ENCODE measurements around the gene UFC1.
A peak's percentile ranks its signal among the peaks of the same experiment; 100 is the strongest.
"Not testable (repeated sequence)": the region's sequence is repeated elsewhere in the genome, so short reads cannot be mapped to it uniquely, and the experiment has no call there.

Gene UFC1

DNA sequence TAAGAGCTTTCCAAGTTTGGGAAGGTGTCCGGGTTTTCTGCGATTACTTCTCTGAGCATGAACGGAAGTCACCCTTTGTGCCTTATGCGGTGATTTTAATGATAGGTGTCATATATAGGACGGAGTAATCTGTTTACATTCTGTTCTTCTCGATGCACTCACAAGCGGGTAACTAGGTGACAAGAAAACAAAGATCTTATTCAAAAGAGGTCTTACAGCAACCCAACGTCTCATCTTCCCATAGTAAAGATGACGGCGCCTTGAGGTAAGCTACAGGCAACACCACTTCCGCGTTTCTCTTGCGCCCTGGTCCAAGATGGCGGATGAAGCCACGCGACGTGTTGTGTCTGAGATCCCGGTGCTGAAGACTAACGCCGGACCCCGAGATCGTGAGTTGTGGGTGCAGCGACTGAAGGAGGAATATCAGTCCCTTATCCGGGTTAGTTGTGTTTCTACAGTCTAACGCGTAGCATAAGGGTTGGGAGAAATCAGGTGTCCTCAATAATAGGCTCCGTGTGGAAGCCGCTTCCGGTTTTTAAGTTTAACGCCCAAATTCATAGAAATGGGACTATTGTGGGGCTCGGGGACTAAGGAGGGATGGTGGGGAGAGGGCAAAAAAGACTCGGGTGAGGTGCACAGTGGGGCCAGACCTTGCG lies at the start of gene UFC1:
UFC1 (plus strand) TSS at position 297 of the 656 bp plus-strand sequence; CDS start at position 317, 20 bp downstream.
- Histone ChIP-seq H3K27ac (peak within 1 kb of the TSS; percentile 93 to 99 (median 96)), H3K9ac (peak within 1 kb of the TSS; percentile 91 to 98 (median 95))

DNA sequence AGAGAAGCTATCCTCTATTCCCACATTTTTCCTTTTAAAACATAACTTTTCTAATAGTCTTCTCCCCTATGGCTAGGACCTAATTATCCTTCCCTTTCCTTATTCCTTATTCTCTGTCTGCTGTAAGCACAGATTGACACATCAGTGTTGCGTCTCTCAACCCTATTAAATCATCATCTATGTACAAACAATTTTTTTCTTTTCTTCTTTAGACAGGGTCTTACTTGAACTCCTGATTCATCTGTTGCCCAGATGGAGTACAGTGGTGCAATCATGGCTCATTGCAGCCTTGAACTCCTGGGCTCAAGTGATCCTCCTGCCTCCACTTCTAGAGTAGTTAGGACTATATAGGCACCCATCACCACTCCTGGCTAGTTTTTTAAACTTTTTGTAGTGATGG lies 47.3 kb upstream of the UFC1 start:
- TF ChIP-seq Cebpa-rat (IDR thresholded peaks at IDR 0.05): no peak
- Histone ChIP-seq H3K9ac (no peak overlapping the region), H3K27me3 (no peaks in the 10 kb centered on the region), H4K20me1 (peaks cover 67 to 100% (median 99%) of the 10 kb centered on the region in 11 experiments; a peak in 21 of 22 replicates), H3K9me3 (replicated peaks in 1 of 11) (no peaks in the 10 kb centered on the region), H3K4me3 (no peak overlapping the region), H3K36me3 (peaks cover 47 to 100% (median 86%) of the 10 kb centered on the region in 11 experiments), H3K27ac (no peak overlapping the region), H3K4me2 (no peak overlapping the region), H3K4me1 (peaks cover 0 to 9% (median 6%) of the 10 kb centered on the region in 10 experiments; a peak in 15 of 20 replicates)

More for the DNA sequence above, at the start of gene UFC1:
- TF ChIP-seq Cebpa-rat (IDR thresholded peaks at IDR 0.05): no peak
- H3K4me3 ChIP-seq: peak within 1 kb of the TSS; percentile 69 to 89 (median 83)
- H3K27me3 ChIP-seq: no peaks in the 10 kb centered on the region
- H3K9me3 ChIP-seq (replicated peaks in 1 of 11): no peaks in the 10 kb centered on the region
- H3K36me3 ChIP-seq: peaks cover 21 to 33% (median 25%) of the 10 kb centered on the region in 11 experiments
- no peaks in the 10 kb centered on the region for H4K20me1 ChIP-seq
- H3K4me2 ChIP-seq: peak within 1 kb of the TSS; percentile 85 to 92 (median 86)
- H3K4me1 ChIP-seq: peaks cover 21 to 36% (median 29%) of the 10 kb centered on the region in 10 experiments

DNA sequence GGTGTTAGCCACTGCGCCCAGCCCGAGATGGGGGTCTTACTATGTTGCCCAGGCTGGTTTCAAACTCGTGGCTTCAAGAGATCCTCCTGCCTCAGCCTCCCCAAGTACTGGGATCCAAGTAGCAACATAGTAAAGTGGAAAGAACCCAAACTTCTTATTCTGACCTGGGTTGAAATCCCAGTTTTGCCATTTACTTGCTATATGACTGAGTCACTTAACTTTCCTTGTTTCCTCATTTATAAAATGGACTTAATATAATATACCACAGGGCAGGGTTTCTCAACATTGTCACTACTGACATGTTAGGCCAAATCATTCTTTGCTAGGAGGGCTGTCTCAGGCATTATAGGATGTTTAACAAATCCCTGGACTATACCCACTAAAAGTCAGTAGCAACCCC lies 42.7 kb upstream of the UFC1 start:
- peak overlapping the region in 7 of 11 experiments; percentile 29 to 98 (median 73); a peak in 14 of 22 replicates for H3K4me2 ChIP-seq

DNA sequence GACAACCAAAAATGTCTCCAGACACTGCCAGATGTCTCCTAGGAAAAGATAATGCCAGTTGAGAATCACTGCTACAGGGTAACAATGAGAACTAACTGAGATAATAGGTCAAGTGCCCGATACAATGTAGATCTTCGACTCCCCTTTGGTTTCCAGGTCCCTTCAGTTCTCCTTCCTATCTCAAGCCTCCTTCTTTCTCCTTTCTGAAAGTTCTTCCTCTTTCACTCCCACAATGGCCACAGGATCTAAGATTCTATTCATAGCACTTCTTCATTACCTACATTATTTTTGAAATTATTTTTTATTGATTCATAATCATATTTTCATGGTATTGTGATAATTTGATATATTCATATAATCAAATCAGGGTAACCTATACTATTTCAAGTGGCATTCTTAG lies 42.3 kb upstream of the UFC1 start:
- no peak overlapping the region; a peak in 1 of 22 replicates for H3K9ac ChIP-seq
- peaks cover 79 to 100% (median 99%) of the 10 kb centered on the region in 11 experiments; a peak in 21 of 22 replicates for H4K20me1 ChIP-seq
- H3K27me3 ChIP-seq: no peaks in the 10 kb centered on the region
- H3K36me3 ChIP-seq: peaks cover 24 to 97% (median 74%) of the 10 kb centered on the region in 11 experiments
- H3K4me2 ChIP-seq: peak overlapping the region in 8 of 11 experiments; percentile 2 to 98 (median 68); a peak in 14 of 22 replicates
- H3K27ac ChIP-seq: peak overlapping the region in 1 of 11 experiments; percentile 34; a peak in 1 of 22 replicates
- peaks cover 33 to 60% (median 56%) of the 10 kb centered on the region in 10 experiments for H3K4me1 ChIP-seq
- no peak overlapping the region for H3K4me3 ChIP-seq
- no peak for TF ChIP-seq Cebpa-rat (IDR thresholded peaks at IDR 0.05)
- no peaks in the 10 kb centered on the region for H3K9me3 ChIP-seq (replicated peaks in 1 of 11)

More for the DNA sequence above, 42.7 kb upstream of the UFC1 start:
- no peaks in the 10 kb centered on the region for H3K9me3 ChIP-seq (replicated peaks in 1 of 11)
- H3K27ac ChIP-seq: peak overlapping the region in 1 of 11 experiments; percentile 34; a peak in 1 of 22 replicates
- no peak for TF ChIP-seq Cebpa-rat (IDR thresholded peaks at IDR 0.05)
- H3K4me1 ChIP-seq: peaks cover 29 to 55% (median 52%) of the 10 kb centered on the region in 10 experiments
- H3K9ac ChIP-seq: no peak overlapping the region
- H3K4me3 ChIP-seq: no peak overlapping the region
- peaks cover 80 to 100% (median 99%) of the 10 kb centered on the region in 11 experiments; a peak in 21 of 22 replicates for H4K20me1 ChIP-seq
- H3K27me3 ChIP-seq: no peaks in the 10 kb centered on the region
- H3K36me3 ChIP-seq: peaks cover 27 to 97% (median 73%) of the 10 kb centered on the region in 11 experiments

DNA sequence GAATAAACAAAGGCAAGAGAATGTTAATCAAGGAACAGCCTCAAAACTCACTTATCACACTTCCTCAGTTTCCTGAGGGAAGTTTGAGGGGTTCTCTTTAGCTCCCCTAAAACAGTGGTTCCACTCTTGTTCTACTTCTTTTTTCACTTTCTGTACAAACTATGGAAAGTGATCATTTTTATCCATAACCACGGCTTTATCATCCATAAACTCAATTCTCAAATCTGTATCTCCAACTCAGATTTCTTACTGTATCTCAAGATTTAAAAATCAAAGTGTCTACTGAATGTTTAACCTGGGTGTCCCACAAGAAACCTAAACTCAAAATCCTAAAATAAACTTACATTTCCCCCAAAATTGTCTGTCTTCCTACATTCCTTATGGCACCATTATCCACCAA lies 39.9 kb upstream of the UFC1 start:
- H3K27ac ChIP-seq: no peak overlapping the region
- H3K9me3 ChIP-seq (replicated peaks in 1 of 11): no peaks in the 10 kb centered on the region
- no peak for TF ChIP-seq Cebpa-rat (IDR thresholded peaks at IDR 0.05)
- H3K4me2 ChIP-seq: peak overlapping the region; percentile 7 to 99 (median 91); a peak in 14 of 22 replicates
- no peak overlapping the region for H3K4me3 ChIP-seq
- no peak overlapping the region for H3K9ac ChIP-seq
- H3K36me3 ChIP-seq: peaks cover 14 to 77% (median 53%) of the 10 kb centered on the region in 11 experiments
- H3K4me1 ChIP-seq: peaks cover 45 to 71% (median 67%) of the 10 kb centered on the region in 10 experiments
- H3K27me3 ChIP-seq: no peaks in the 10 kb centered on the region
- H4K20me1 ChIP-seq: peaks cover 69 to 82% (median 79%) of the 10 kb centered on the region in 11 experiments; a peak in 21 of 22 replicates

DNA sequence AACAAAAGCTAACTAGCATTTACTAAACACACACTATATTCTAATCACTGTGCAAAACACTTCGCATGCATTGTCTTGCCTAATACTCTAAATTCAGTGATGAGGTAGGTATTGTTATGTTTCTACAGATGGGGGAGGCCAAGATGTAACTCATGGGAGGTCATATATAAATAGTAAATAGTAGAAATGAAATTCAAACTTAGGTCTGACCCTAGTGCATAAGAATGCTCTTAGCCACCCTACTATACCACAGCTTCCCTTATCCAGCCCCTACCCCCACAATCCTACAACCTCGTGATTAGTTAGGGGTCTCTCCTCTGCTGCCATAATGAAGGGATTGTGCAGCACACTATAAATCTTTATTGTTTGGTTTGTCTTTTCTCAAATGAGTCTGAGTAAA lies 39.2 kb upstream of the UFC1 start:
- Histone ChIP-seq H4K20me1 (peaks cover 64 to 76% (median 72%) of the 10 kb centered on the region in 11 experiments; a peak in 21 of 22 replicates), H3K4me2 (peak overlapping the region; percentile 81 to 99 (median 93); a peak in 20 of 22 replicates), H3K27ac (no peak overlapping the region), H3K4me1 (peaks cover 52 to 78% (median 73%) of the 10 kb centered on the region in 10 experiments), H3K4me3 (no peak overlapping the region), H3K36me3 (peaks cover 9 to 70% (median 46%) of the 10 kb centered on the region in 11 experiments), H3K9me3 (replicated peaks in 1 of 11) (no peaks in the 10 kb centered on the region), H3K9ac (no peak overlapping the region), H3K27me3 (no peaks in the 10 kb centered on the region)
- TF ChIP-seq Cebpa-rat (IDR thresholded peaks at IDR 0.05): no peak

DNA sequence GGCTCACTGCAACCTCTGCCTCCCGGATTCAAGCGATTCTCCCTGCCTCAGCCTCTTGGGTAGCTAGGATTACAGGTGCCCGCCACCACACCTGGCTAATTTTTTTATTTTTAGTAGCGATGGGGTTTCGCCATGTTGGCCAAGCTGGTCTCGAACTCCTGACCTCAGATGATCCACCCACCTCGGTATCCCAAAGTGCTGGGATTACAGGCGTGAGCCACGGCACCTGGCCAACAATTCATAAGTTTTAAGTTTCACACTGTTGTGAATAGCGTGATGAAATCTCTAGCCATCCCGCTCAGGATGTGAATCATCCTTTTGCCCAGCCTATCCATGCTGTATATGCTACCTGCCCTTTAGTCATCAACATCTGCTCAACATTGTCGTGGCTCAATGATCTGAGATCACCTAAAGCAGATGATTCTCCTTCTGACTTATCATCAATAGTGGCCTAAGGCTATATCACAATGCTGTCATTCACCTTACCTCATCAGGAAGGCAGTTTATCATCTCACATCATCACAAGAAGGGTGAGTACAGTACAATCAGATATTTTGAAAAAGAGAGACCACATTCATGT lies 38.6 kb upstream of the UFC1 start:
- H3K4me2 ChIP-seq: peak overlapping the region; percentile 81 to 99 (median 93)

DNA sequence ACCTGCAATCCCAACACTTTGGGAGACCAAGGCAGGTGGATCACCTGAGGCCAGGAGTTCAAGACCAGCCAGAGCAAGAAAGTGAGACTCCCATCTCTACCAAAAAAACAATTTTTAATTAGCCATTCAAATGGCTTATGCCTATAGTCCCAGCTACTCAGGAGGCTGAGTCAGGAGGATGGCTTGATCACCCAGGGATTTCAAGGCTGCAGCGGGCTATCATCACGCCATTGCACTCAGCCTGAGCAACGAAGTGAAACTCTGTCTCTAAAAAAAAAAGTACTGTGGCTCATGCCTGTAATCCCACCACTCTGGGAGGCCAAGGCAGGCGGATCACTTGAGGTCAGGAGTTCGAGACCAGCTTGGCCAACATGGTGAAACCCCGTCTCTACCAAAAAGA lies 37.8 kb upstream of the UFC1 start:
- Histone ChIP-seq H3K4me1 (peaks cover 60 to 88% (median 84%) of the 10 kb centered on the region in 10 experiments), H3K4me3 (peak overlapping the region in 8 of 10 experiments; percentile 84 to 100 (median 96); a peak in 12 of 20 replicates), H3K36me3 (peaks cover 11 to 69% (median 45%) of the 10 kb centered on the region in 11 experiments), H3K4me2 (peak overlapping the region; percentile 81 to 99 (median 93)), H4K20me1 (peaks cover 52 to 68% (median 58%) of the 10 kb centered on the region in 11 experiments; a peak in 21 of 22 replicates), H3K9ac (peak overlapping the region in 6 of 11 experiments; percentile 49 to 95 (median 90); a peak in 5 of 22 replicates)
- H3K27me3 ChIP-seq; H3K27ac ChIP-seq; H3K9me3 ChIP-seq (replicated peaks in 1 of 11): not testable (repeated sequence)

More for the DNA sequence above, 38.6 kb upstream of the UFC1 start:
- peaks cover 58 to 72% (median 66%) of the 10 kb centered on the region in 11 experiments; a peak in 21 of 22 replicates for H4K20me1 ChIP-seq
- H3K9me3 ChIP-seq (replicated peaks in 1 of 11): no peaks in the 10 kb centered on the region
- H3K27me3 ChIP-seq: no peaks in the 10 kb centered on the region
- peak overlapping the region in 1 of 11 experiments; percentile 89; a peak in 1 of 22 replicates for H3K9ac ChIP-seq
- H3K4me1 ChIP-seq: peaks cover 58 to 84% (median 80%) of the 10 kb centered on the region in 10 experiments
- H3K36me3 ChIP-seq: peaks cover 6 to 69% (median 44%) of the 10 kb centered on the region in 11 experiments
- TF ChIP-seq Cebpa-rat (IDR thresholded peaks at IDR 0.05): no peak
- peak overlapping the region in 1 of 10 experiments; percentile 15; a peak in 1 of 20 replicates for H3K4me3 ChIP-seq
- no peak overlapping the region for H3K27ac ChIP-seq
